Lung microvascular endothelial cell (primary cell): ENCODE results near the gene CCDC102A. TPM values are rescaled to one million over a fixed set of nuclear protein-coding genes. Genes with fewer than 3 reads are reported as not detected.

ENCODE experiments used
- DNase-seq, 2 donors: peaks; one replicate each; pipeline versions ENCODE4 v3.0.0 to v3.0.0-alpha.2; 2010; ENCODE audit warnings: low read depth in 2 of 2
- total RNA-seq: library from RNA; depleted of rRNA; stranded (reverse); fragments of >200 nt; gene quantifications from 2 replicates; pipeline ENCODE4 v1.2.1, GENCODE V29; 2014

Gene CCDC102A
- total RNA-seq, 1 donor from 2014 or later: 10.7 TPM

- DNase-seq: no peak
Observed at GRCh38 chr16:57537581-57538234, 1.3 kb upstream of the CCDC102A start.

GRCh38 chr16:57537194-57537505, 779 bp upstream of the CCDC102A start:
- no peak for DNase-seq

DNA sequence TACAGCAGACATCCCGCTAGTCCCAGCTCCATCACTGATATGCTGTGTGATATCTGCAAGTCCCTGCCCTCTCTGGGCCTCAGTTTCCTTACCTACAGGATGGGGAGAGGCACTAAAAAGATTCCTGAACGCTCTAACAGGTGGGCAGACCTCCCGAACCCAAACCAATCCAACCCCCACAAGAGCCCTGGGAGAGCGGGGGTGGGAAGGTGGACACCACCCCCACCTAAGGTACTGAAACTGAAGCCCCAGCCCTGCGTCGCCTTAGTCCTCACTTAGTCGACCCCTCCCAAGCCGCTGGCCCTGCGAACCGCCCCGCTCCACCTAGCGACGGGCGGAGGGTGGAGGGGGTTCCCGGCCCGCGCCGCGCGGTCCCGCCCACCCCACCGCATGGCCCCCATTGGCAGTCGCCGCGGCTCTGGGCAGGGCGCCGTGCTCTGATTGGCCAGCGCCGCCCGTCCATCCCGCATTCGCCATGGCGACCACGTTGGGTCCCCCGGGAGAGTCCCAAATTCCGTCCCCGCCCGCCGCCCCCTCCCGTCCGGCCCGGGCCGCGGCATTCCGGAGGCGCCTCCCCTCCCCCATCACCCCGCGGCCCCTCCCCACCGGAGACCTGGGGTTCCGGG, 578 bp downstream of the CCDC102A start:
- peak; percentile 90 to 93 for DNase-seq

DNA sequence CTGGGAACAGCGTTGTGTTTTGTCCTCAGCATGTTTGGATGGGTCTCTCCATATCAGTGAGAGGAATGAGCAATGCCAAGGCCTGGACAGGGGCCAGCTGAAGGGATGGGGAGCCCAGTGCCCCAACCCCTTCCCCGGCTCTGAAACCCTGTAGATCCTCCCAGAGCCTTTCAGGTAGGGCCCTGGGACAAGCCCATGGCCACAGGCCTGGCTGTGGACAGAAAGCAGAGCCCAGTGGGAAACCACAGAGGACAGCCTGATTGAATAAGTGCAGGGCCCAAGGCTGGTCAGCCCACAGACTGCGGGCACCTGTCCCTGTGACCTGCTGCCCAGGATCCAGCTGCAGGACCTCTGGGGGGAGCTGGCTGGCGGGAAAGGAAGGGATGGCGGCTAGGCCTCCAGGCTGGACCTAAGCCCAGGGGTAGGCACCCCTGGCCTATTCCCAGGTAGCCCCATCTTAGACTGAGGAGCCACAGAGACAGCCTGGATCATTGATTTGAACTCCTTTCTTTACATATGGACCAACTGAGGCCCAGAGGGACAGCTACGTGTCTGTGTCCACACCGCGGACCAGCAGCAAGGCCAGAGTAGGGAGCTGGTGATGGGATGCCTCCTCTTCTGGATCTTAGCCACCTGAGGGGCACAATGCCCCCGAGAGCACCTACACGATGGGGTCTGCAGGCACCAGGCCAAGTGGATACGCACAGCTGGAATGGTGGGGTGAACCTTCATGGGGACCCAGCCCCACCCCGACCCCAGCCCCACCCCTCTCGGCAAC, 1.3 kb downstream of the CCDC102A start:
- no peak for DNase-seq

GRCh38 chr16:57534337-57534880, 2.0 kb downstream of the CCDC102A start:
- DNase-seq: no peak

DNA sequence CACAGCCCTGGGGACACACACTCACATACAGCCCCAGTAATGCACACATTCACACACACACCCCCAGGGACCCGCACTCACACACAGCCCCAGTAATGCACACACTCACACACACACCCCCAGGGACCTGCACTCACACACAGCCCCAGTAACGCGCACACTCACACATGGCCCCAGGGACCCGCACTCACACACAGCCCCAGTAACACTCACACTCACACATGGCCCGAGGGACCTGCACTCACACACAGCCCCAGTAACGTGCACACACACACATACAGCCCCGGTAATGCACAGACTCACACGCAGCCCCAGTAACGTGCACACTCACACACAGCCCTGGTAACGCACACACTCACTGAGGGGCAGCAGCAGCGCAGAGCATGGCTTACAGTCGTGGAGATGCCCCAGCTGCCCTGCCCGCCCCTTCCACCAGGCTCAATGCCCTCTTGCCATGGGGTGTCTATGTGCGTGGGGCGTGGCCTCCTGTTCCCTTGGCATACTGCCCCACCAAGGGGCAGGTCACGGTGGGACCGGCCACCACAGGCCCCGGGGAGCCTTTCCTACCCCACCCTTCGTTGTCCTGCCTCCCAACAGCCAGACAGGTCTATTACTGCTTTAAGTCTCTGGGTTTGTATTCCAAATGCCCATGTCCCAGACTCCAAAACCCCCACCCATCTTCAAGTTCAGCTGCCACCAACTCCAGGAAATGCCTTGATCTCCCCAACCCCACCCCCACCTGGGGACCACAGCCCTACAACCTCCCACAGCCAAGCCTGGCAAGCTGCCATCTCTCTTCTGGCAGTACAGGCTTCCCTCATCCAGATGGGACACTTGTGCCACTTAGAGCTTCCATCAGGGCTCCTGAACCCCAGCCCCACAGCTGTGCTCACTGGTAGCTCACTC, 2.7 kb downstream of the CCDC102A start:
- DNase-seq: peak in 1 of 2 donors; percentile 34

- DNase-seq: no peak
Observed at GRCh38 chr16:57532266-57532625, 4.1 kb downstream of the CCDC102A start.

- DNase-seq: no peak
Observed at GRCh38 chr16:57531635-57532265, 4.6 kb downstream of the CCDC102A start.

DNA sequence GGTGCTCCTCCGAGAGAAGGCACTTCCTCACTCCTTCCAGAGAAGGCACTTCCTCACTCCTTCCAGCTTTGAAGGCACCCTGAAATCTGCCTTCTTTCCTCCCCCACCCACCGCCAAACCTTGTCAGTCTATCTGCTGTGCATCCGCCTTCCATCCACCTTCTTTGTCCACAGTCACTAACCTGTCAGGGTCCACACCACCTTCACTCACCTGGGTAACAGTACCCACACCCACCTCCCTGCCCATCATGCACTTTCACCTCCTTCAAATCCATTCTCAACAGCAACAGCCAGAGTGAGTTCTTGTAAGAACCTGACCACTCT, 5.2 kb downstream of the CCDC102A start:
- DNase-seq: no peak

DNA sequence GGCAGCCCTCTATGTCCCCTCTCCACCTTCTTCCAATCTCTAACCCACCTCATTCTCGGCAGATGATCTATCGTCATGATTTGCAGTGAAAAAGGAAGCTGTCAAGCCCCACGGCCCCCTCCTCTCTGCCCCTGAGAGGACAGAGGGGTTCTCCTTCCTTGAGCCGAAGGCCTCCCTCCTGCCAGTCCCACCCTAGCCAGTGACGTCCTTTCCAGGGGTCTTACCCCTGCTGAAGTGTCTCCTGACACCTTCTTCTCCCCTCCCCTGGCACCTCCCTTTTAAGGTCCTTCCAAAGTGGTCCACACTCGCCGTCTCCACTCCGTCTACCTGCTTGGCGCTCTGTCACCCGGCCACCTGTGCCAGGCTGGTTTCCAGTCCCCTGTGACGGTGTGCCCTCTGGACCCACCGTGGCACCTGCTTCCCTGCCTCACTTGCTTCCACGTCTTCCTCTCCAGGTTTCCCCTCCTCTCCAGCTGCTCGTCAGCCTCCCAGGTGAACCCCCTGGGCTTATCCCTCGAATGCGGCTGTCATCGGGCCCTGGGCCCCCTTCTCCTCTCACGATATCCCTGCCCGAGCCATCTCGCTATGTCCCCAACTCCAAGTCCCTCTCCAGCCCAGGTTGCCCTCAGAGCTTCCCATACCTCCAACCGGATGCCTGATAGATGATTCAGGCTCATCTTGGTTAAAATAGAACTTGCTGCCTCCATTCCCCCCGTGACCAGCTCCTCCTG, 5.7 kb downstream of the CCDC102A start:
- DNase-seq: no peak

GRCh38 chr16:57530104-57530521, 6.3 kb downstream of the CCDC102A start:
- peak; percentile 76 to 88 for DNase-seq

- no peak for DNase-seq
Observed at GRCh38 chr16:57529391-57530103, 6.8 kb downstream of the CCDC102A start.

DNA sequence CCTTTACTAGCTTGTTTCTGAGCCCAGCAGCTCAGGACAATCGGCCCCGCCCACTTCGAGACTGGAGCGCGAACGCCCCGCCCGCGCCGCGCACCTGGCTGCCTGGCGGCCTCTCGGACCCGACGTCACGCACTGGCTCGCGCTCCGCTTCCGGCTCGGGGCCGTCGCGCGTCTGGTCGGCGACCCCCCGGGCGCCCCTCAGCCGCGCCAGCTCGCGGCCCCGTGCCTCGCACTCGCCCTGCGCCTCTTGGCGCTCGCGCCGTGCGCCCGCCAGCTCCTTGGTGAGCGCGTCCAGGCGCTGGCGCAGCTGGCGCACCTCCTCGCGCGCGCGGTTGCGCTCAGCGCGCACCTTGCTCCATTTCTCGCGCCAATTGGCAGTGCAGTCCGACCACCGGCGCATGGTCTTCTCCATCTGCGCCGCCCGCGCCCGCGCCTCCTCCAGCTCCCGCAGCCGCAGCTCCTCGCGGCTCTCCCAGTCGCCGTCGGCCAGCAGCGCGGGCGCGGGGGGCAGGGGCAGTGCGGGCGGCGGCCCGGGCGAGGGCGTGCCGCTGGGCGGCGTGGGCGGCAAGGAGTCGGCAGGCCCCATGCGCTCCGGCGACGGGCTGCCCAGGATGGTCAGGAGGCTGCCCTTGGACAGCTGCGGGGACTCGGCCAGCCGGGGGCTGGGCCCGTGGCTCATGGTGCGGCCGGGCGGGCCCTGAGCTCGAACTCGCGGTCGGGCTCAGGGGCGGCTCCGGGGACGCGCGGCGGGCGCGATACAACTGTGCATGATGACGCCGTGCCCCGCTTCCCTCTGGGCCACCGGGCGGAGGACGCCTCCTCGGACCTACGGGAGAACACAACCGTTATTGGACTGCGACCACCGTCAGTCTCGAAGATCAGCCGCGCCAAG, 7.6 kb downstream of the CCDC102A start:
- DNase-seq: no peak

DNA sequence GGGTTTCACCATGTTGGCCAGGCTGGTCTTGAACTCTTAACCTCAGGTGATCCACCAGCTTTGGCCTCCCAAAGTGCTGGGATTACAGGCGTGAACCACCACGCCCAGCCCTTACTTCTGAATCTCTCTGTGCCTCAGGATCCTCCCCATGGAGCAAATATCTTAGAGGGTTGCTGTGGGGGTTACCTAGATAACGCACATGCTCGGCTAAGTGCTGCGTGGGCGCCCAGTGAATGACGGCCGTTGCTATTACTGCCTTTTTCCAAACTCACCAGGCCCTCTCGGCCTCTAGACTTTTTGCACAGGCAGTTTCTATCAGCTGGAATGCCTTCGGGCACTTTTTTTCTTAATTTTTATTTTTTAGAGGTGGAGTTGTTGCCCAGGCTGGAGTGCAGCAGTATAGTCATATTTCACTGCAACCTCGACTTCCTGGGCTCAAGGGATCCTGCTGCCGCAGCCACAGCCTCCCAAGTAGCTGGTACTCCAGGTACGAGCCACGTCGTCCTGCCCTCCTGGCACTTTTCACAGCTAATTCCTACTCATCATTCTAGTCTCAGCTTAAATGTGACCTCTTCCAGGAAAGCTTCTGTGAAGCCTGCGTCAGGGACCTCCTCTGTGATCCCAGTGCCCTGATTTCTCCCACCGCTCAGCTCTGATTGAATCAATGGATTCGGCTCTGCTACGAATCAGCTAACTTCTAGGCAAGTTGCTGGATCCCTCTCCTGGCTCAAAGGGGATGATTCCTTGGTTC, 8.6 kb downstream of the CCDC102A start:
- no peak for DNase-seq

DNA sequence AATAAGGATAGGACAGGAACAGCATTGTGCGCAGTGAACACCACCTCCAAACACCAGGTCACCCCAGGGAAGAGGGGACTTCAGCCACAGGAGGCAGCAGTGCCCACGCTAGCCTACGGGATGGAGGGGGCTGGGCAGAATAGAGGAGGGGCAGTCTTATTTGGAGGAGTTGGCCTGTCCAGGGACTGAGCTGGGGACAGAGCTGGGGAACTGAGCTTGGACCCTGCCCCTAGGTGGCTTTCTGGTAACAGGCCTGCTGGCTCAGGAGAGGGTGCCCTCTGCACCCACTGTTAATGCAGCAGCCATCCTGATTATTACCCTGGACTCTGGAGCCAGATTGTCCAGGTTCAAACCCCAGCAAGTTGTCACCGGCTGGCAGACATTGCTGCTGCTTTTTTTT, 9.3 kb downstream of the CCDC102A start:
- no peak for DNase-seq

GRCh38 chr16:57526498-57526897, 9.9 kb downstream of the CCDC102A start:
- no peak for DNase-seq

GRCh38 chr16:57525761-57526160, 10.6 kb downstream of the CCDC102A start:
- DNase-seq: no peak

- no peak for DNase-seq
Observed at GRCh38 chr16:57522960-57523359, 13.4 kb downstream of the CCDC102A start.
